HAP-1 (cell line): ENCODE results near the gene POFUT2.
A peak's percentile ranks its signal among the peaks of the same experiment; 100 is the strongest.

Source experiments
- DNase-seq, 2 experiments: peaks; one replicate each; pipeline ENCODE4 v3.0.0-alpha.2; 2016 to 2020; ENCODE audit warnings: low spot score in 2 of 2
- H3K27me3 ChIP-seq: fragments of 250-450 bp; sonication (Bioruptor Pico); 2 replicates; pipeline ENCODE4 v1.5.1; 2020; ENCODE audit warnings: low read depth, mild to moderate bottlenecking, moderate library complexity
- H3K36me3 ChIP-seq: fragments of 250-450 bp; sonication (Bioruptor Pico); replicated peaks from 2 replicates; pipeline ENCODE4 v1.5.1; 2020; ENCODE audit warnings: mild to moderate bottlenecking
- H3K4me1 ChIP-seq: fragments of 250-450 bp; sonication (Bioruptor Pico); 2 replicates; pipeline ENCODE4 v1.5.1; 2020; ENCODE audit warnings: mild to moderate bottlenecking
- H3K4me3 ChIP-seq: fragments of 250-450 bp; sonication (Bioruptor Pico); 2 replicates; pipeline ENCODE4 v1.5.1; 2020; ENCODE audit warnings: mild to moderate bottlenecking, moderate library complexity
- H3K9me3 ChIP-seq: fragments of 250-450 bp; sonication (Bioruptor Pico); 2 replicates; pipeline ENCODE4 v1.5.1; 2020; ENCODE audit warnings: mild to moderate bottlenecking, moderate library complexity
- in situ Hi-C: fragments of 300-500 bp; cut with MboI; formaldehyde crosslinking; loops from 3 replicates; pipeline ENCODE4 v1.14.3; 2020; ENCODE audit warnings: low sequenced_read_pairs, inconsistent platforms, mixed read lengths

Gene POFUT2

DNA sequence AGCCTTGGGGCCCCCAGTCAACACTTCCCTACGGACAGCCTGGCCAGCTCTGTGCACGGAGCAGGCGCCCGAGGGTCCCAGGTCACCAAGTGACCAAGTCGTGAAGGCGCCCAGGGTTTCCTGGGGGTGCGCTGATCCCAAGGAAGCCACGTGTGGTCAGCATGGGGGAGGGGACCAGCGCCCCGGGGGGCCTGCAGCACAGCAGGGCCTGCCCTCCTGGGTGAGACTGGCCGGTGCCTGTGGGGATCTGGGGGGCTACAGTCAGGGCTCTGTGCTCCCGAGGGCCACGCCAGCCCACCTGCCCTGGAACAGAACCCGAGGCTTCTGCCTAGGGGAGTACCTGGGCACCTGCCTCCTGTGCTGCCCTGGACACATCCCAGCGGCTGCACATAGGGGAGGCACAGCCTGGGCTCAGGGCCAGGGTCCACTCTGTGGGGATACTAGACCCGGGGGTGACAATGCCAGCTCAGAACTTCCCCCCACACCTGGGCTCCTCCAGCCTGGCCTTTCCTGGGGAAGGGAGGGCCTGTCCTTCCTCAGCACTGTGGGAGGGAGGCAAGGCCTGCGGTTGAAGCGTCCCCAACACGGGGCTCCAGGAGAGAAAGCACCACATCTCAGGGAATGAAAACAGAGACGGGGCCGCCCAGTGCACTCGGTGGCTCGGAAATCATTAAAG is 6.2 kb upstream of the POFUT2 start:
- peaks cover 8% of the 10 kb centered on the region for H3K4me1 ChIP-seq
- no peaks in the 10 kb centered on the region for H3K27me3 ChIP-seq
- in situ Hi-C loops, result loop anchor here (25.0 kb wide), 1 partner anchor 518 kb away; no protein-coding TSS in a partner anchor

DNA sequence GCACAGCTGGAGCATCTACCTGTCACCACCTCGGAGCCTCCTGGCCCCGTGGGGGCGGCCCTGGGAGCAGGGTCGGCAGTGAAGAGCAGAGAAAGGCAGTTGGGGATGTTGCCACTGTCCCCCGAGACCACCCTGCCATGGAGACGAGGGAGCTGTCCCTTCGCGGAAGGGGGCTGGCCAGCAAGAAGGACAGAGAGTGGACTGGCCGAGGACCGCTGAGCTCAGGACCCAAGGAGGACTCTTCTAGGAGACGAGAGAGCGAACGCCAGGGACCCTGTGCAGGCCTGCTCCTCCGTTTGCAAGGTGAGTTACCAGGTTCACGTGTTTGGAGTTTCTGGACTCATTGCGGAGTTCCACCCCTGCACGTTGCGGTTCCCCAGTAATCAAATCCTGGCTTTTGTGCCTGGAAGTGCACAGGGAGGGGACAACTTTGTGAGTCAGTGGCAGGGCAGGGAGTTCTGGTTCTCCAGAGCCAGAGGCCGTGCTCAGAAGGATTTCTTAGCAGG is 5.6 kb upstream of the POFUT2 start:
- in situ Hi-C loops, result loop anchor here (25.0 kb wide), 1 partner anchor 519 kb away; no protein-coding TSS in a partner anchor
- no peak for DNase-seq

More for the DNA sequence above, 6.2 kb upstream of the POFUT2 start:
- Histone ChIP-seq H3K9me3 (no peaks in the 10 kb centered on the region), H3K36me3 (peaks cover 8% of the 10 kb centered on the region; the same call in 1 of the 2 replicates), H3K4me3 (no peak overlapping the region)
- peak in 1 of 2 experiments; percentile 7 for DNase-seq

DNA sequence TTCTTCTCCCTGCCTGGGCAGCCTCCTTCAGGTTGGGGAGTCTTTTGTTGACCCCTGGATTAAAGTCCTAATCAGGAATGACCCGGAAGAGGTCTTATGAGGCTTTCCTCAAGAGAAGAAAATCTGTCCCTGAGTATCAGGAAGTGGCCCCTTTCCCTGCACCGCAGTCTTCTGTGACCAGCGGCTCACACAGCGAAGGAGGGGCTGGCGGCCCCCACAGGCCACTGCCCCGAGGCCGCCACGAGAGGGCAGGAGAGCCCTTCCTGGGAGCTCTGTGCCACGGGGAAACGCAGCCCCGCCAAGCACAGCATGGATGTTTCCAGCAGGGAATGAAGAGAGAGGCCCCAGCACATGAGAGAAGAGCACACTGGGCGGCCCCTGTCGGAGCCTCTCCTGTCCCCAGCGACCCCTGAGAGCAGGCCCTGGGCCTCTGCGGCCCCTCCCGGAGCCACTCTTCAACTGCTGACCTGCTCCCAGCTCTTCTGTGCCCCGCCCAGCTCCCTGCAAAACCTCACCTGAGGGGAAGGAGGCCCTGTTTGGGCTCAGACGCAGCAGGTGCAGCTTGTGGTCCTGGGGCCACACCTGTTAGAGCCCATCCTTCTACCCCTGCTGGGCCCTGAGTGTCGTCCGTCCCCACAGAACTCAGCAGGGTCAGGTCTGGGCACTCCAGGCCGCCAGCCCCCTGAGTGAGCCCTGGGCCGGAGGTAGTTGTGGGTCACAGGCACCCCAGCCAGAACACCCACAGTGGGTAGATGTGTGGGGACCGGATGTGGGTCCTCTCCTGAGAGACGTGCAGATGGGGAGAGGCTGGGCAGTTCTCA is 4.9 kb upstream of the POFUT2 start:
- H3K4me3 ChIP-seq, result no peak overlapping the region
- in situ Hi-C loops, result loop anchor here (25.0 kb wide), 1 partner anchor 520 kb away; no protein-coding TSS in a partner anchor
- peaks cover 8% of the 10 kb centered on the region; the same call in 1 of the 2 replicates for H3K36me3 ChIP-seq
- peaks cover 12% of the 10 kb centered on the region for H3K4me1 ChIP-seq
- peak; percentile 81 to 89 for DNase-seq
- H3K27me3 ChIP-seq, result no peaks in the 10 kb centered on the region
- no peaks in the 10 kb centered on the region for H3K9me3 ChIP-seq

More for the DNA sequence above, 5.6 kb upstream of the POFUT2 start:
- Histone ChIP-seq H3K4me1 (peaks cover 12% of the 10 kb centered on the region), H3K4me3 (no peak overlapping the region), H3K36me3 (peaks cover 8% of the 10 kb centered on the region; the same call in 1 of the 2 replicates), H3K9me3 (no peaks in the 10 kb centered on the region), H3K27me3 (no peaks in the 10 kb centered on the region)

DNA sequence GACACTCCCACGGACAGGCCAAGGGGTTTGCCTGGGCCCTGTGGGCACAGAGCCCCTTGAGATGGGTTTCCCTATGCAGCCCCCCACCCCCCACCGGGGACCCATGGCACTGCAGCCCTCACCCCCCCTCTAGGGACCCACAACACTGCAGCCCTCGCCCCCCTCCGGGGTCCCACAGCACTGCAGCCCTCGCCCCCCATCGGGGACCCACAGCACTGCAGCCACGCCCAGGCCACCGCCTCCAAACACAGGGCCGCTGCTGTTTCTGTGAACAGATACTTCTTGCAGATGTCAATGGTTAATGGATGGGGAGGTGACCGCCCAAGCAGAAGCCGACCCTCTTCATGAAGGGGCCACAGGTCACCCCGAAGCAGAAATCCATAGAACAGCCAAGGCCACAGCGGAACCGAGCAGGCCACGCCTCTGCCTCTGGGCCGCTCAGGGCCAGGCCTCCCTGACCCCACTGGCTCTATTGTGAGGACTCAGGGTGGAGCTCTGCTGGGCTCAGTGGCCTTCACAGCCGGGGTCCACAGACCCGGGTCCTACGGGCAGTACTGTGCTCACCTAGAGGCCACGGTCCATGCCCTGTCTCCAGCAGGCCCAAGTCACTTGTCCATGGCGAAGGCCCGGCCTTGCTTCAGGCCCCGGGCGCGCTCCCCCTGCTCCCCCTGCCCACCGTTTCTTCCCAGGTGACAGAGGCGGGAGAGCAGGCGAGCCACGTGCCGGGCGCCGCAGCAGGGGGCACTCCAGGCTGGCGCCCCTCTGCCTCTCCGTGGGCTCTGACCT is 4.1 kb upstream of the POFUT2 start:
- in situ Hi-C loops, result loop anchor here (25.0 kb wide), 1 partner anchor 520 kb away; no protein-coding TSS in a partner anchor
- no peak overlapping the region for H3K4me3 ChIP-seq
- H3K4me1 ChIP-seq, result peaks cover 12% of the 10 kb centered on the region
- DNase-seq, result no peak
- H3K27me3 ChIP-seq, result no peaks in the 10 kb centered on the region
- peaks cover 8% of the 10 kb centered on the region; the same call in 1 of the 2 replicates for H3K36me3 ChIP-seq
- no peaks in the 10 kb centered on the region for H3K9me3 ChIP-seq

GRCh38 chr21:45290948-45291612 is 3.4 kb upstream of the POFUT2 start:
- H3K9me3 ChIP-seq, result no peaks in the 10 kb centered on the region
- in situ Hi-C loops, result loop anchor here (25.0 kb wide), 1 partner anchor 521 kb away; no protein-coding TSS in a partner anchor
- H3K27me3 ChIP-seq, result no peaks in the 10 kb centered on the region
- no peak for DNase-seq
- peaks cover 12% of the 10 kb centered on the region for H3K4me1 ChIP-seq
- H3K36me3 ChIP-seq, result peaks cover 8% of the 10 kb centered on the region; the same call in 1 of the 2 replicates
- no peak overlapping the region for H3K4me3 ChIP-seq

- Histone ChIP-seq H3K4me3 (no peak overlapping the region), H3K27me3 (no peaks in the 10 kb centered on the region), H3K36me3 (peaks cover 11% of the 10 kb centered on the region; the same call in 1 of the 2 replicates), H3K9me3 (no peaks in the 10 kb centered on the region), H3K4me1 (peaks cover 12% of the 10 kb centered on the region)
- DNase-seq, result peak in 1 of 2 experiments; percentile 7
- in situ Hi-C loops, result loop anchor here (25.0 kb wide), 1 partner anchor 522 kb away; no protein-coding TSS in a partner anchor
Measured at GRCh38 chr21:45289655-45290515, 2.2 kb upstream of the POFUT2 start.

DNA sequence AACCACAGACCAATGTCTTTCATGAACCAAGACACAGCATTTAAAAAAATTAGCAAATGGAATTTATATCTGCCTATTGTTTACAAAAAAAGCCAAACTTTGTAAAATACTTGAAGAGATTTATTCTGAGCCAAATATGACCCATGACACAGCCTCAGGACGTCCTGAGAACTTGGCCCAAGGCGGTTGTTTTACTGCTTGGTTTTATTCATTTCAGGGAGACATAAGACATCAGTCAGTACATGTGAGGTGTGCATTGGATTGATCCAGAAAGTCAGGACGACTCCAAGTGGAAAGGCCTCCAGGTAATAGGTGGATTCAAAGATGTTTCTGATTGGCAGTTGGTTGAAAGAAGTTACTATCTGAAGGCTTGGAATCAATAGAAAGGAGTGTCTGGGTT is 1.4 kb upstream of the POFUT2 start:
- DNase-seq, result no peak
- in situ Hi-C loops, result loop anchor here (25.0 kb wide), 1 partner anchor 523 kb away; no protein-coding TSS in a partner anchor
- Histone ChIP-seq H3K9me3 (no peaks in the 10 kb centered on the region), H3K4me3 (no peak overlapping the region), H3K4me1 (peaks cover 12% of the 10 kb centered on the region), H3K36me3 (peaks cover 17% of the 10 kb centered on the region), H3K27me3 (no peaks in the 10 kb centered on the region)

- in situ Hi-C loops, result loop anchor here (25.0 kb wide), 1 partner anchor 524 kb away; no protein-coding TSS in a partner anchor
- Histone ChIP-seq H3K4me1 (peaks cover 12% of the 10 kb centered on the region), H3K9me3 (no peaks in the 10 kb centered on the region), H3K27me3 (no peaks in the 10 kb centered on the region), H3K36me3 (peaks cover 17% of the 10 kb centered on the region), H3K4me3 (peak overlapping the region; percentile 83)
- no peak for DNase-seq
Measured at GRCh38 chr21:45288441-45288841, 746 bp upstream of the POFUT2 start.

- no peaks in the 10 kb centered on the region for H3K9me3 ChIP-seq
- H3K4me3 ChIP-seq, result peak overlapping the region; percentile 7
- peaks cover 20% of the 10 kb centered on the region for H3K36me3 ChIP-seq
- DNase-seq, result no peak
- peaks cover 6% of the 10 kb centered on the region for H3K4me1 ChIP-seq
- no peaks in the 10 kb centered on the region for H3K27me3 ChIP-seq
- in situ Hi-C loops, result loop anchor here (25.0 kb wide), 1 partner anchor 525 kb away; no protein-coding TSS in a partner anchor
Measured at GRCh38 chr21:45286671-45287437, 841 bp downstream of the POFUT2 start.

DNA sequence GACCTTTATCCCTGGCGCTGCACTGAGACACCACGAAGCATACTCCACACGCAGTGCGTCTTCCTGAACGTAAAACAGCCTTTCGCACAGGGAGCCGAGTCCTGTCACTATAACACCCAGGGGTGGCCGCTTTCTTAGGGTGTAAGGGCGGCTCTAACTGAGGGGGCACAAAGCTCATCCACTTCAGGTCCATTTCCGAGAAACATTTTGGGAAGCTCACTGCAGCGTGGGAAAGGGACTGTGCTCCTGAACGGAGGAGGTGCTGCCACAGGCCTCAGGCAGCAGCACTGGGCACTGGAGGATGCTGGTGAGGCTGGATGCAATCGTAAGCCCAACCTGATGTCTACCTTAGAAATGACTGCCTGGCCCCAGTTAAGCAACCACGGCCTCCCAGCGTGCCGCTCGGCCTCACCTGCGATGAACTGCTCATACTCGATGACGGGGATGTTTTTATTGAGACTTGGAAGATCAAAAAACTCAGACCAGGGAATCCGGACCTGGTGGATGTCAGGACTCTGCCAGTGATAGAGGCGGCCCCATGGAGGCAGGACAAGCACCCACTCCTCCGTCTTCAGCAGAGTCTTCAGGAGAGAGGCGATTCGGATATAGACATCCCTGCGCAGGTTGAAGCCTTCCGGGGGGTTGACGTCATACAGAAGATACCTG is 2.3 kb downstream of the POFUT2 start:
- H3K9me3 ChIP-seq, result no peaks in the 10 kb centered on the region
- peaks cover 6% of the 10 kb centered on the region for H3K4me1 ChIP-seq
- no peak for DNase-seq
- H3K27me3 ChIP-seq, result no peaks in the 10 kb centered on the region
- in situ Hi-C loops, result loop anchor here (25.0 kb wide), 1 partner anchor 527 kb away; no protein-coding TSS in a partner anchor
- peaks cover 30% of the 10 kb centered on the region for H3K36me3 ChIP-seq
- H3K4me3 ChIP-seq, result no peak overlapping the region

DNA sequence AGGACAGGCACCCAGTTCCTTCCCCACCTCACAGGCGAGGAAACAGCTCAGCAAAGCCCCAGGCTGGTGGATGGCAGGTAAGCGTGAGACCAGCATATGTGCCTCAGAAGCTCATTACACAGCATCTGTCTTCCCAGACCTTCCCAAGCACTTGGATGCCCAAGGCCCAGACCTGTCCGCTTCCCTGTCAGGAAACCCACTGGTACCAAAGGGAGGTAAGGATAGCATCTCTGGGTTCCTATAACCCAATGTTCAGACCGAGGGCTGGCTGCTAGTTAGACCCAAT is 3.3 kb downstream of the POFUT2 start:
- Histone ChIP-seq H3K27me3 (no peaks in the 10 kb centered on the region), H3K9me3 (no peaks in the 10 kb centered on the region), H3K4me3 (no peak overlapping the region), H3K36me3 (peaks cover 26% of the 10 kb centered on the region), H3K4me1 (peaks cover 6% of the 10 kb centered on the region)
- in situ Hi-C loops, result loop anchor here (25.0 kb wide), 1 partner anchor 528 kb away; no protein-coding TSS in a partner anchor
- no peak for DNase-seq
